ENCODE data around the gene SLCO2B1. TPM values are rescaled to one million over a fixed set of nuclear protein-coding genes. Genes with fewer than 3 reads are reported as not detected.

Gene SLCO2B1
- total and polyA plus RNA-seq, 2 donors from 2014 or later: 8.9 to 117 TPM

- Histone ChIP-seq H3K27me3 (ENCODE audit: control insufficient read depth, insufficient read depth, low read length) (peaks cover 21% of the 10 kb centered on the region), H3K9ac (ENCODE audit: low read length in 3 of 3) (no peak overlapping the region), H3K27ac (ENCODE audit: low read depth in 2 of 2, low read length in 2 of 2) (no peak overlapping the region), H3K9me3 (ENCODE audit: control insufficient read depth in 2 of 3, insufficient read depth in 1 of 3, low read length in 3 of 3) (no peaks in the 10 kb centered on the region), H3K4me3 (ENCODE audit: low read length in 3 of 3) (no peak overlapping the region), H3K36me3 (ENCODE audit: control insufficient read depth in 2 of 3, insufficient read depth in 3 of 3, low read length in 3 of 3) (no peaks in the 10 kb centered on the region), H3K4me1 (ENCODE audit: control insufficient read depth in 2 of 3, insufficient read depth in 2 of 3, low read depth in 1 of 3, low read length in 3 of 3) (peaks cover 0 to 10% (median 0%) of the 10 kb centered on the region in 3 donors)
- DNase-seq (peak in 1 of 5 donors; percentile 18), FAIRE-seq (no peak)
- TF ChIP-seq CTCF (IDR thresholded peaks at IDR 0.05; ENCODE audit: borderline replicate concordance, extremely low read depth, insufficient read depth): no peak
- intact Hi-C loops (cut with DNase I): loop anchor here (10.0 kb wide), 1 partner anchor 219 kb away; no protein-coding TSS in a partner anchor
These were observed 93.3 kb downstream of the SLCO2B1 start for GRCh38 chr11:75244052-75244814.

GRCh38 chr11:75245356-75246005 lies 94.6 kb downstream of the SLCO2B1 start:
- FAIRE-seq (no peak), DNase-seq (peak in 2 of 5 donors; percentile 11 to 26)
- Histone ChIP-seq H3K27me3 (ENCODE audit: control insufficient read depth, insufficient read depth, low read length) (peaks cover 15% of the 10 kb centered on the region), H3K9me3 (ENCODE audit: control insufficient read depth in 2 of 3, insufficient read depth in 1 of 3, low read length in 3 of 3) (no peaks in the 10 kb centered on the region), H3K27ac (ENCODE audit: low read depth in 2 of 2, low read length in 2 of 2) (no peak overlapping the region), H3K4me1 (ENCODE audit: control insufficient read depth in 2 of 3, insufficient read depth in 2 of 3, low read depth in 1 of 3, low read length in 3 of 3) (peaks cover 0 to 10% (median 0%) of the 10 kb centered on the region in 3 donors), H3K4me3 (ENCODE audit: low read length in 3 of 3) (no peak overlapping the region), H3K36me3 (ENCODE audit: control insufficient read depth in 2 of 3, insufficient read depth in 3 of 3, low read length in 3 of 3) (no peaks in the 10 kb centered on the region), H3K9ac (ENCODE audit: low read length in 3 of 3) (no peak overlapping the region)
- TF ChIP-seq CTCF (IDR thresholded peaks at IDR 0.05; ENCODE audit: borderline replicate concordance, extremely low read depth, insufficient read depth): no peak
- intact Hi-C loops (cut with DNase I): loop anchor here (5.0 to 10.0 kb wide), 3 partner anchors 103 to 313 kb away; no protein-coding TSS in a partner anchor

- DNase-seq (peak in 1 of 5 donors; percentile 60), FAIRE-seq (no peak)
- H3K4me1 ChIP-seq (ENCODE audit: control insufficient read depth in 2 of 3, insufficient read depth in 2 of 3, low read depth in 1 of 3, low read length in 3 of 3): peaks cover 0 to 7% (median 0%) of the 10 kb centered on the region in 3 donors
- TF ChIP-seq CTCF (IDR thresholded peaks at IDR 0.05; ENCODE audit: borderline replicate concordance, extremely low read depth, insufficient read depth): no peak
- no peak overlapping the region for H3K27ac ChIP-seq (ENCODE audit: low read depth in 2 of 2, low read length in 2 of 2)
- H3K27me3 ChIP-seq (ENCODE audit: control insufficient read depth, insufficient read depth, low read length): peaks cover 15% of the 10 kb centered on the region
- no peaks in the 10 kb centered on the region for H3K36me3 ChIP-seq (ENCODE audit: control insufficient read depth in 2 of 3, insufficient read depth in 3 of 3, low read length in 3 of 3)
- no peaks in the 10 kb centered on the region for H3K9me3 ChIP-seq (ENCODE audit: control insufficient read depth in 2 of 3, insufficient read depth in 1 of 3, low read length in 3 of 3)
- no peak overlapping the region for H3K9ac ChIP-seq (ENCODE audit: low read length in 3 of 3)
- no peak overlapping the region for H3K4me3 ChIP-seq (ENCODE audit: low read length in 3 of 3)
- intact Hi-C loops (cut with DNase I): loop anchor here (5.0 to 10.0 kb wide), 3 partner anchors 104 to 314 kb away; no protein-coding TSS in a partner anchor
These were observed 95.2 kb downstream of the SLCO2B1 start for GRCh38 chr11:75246006-75246670.
